SK-N-SH (cell line): Measurements from ENCODE around the gene C7orf33. TPM values are rescaled to one million over a fixed set of nuclear protein-coding genes. Genes with fewer than 3 reads are reported as not detected.

Source experiments
- CTCF ChIA-PET: fragments of 300-600, 350-600 bp; formaldehyde crosslinking; extraction: SDS; loops from one replicate; lab custom pipeline; 2021; lab: Yijun Ruan, JAX
- POLR2A ChIA-PET: fragments of 350-600 bp; sonication (Branson Sonifier 250); formaldehyde crosslinking; extraction: SDS; loops from one replicate; lab custom pipeline; 2020; ENCODE audit warnings: antibody characterized with exemption, inconsistent platforms; lab: Yijun Ruan, JAX
- DNase-seq: peaks from one replicate; pipeline ENCODE4 v3.0.0; 2012
- H2AFZ ChIP-seq: fragments of 200-600 bp; sonication (generic); 2 replicates; pipeline ENCODE4 v1.8.1; 2016; ENCODE audit warnings: antibody characterized with exemption, mild to moderate bottlenecking, low read depth
- H3F3A ChIP-seq: fragments of 200-600 bp; sonication (generic); replicated peaks from 2 replicates; pipeline ENCODE3; 2016; ENCODE audit warnings: antibody characterized with exemption, mild to moderate bottlenecking; ENCODE audit not compliant: insufficient read depth
- H3K27ac ChIP-seq, 2 experiments: fragments of 200-500 bp in 1 of 2; fragments of 200-600 bp in 1 of 2; sonication (Bioruptor generic) in 1 of 2; sonication (generic), shearing (Covaris generic) in 1 of 2; 2 replicates each; pipeline versions ENCODE4 v1.5.1 to v1.6.1; 2014 to 2016; ENCODE audit warnings: low read depth in 2 of 2, inconsistent platforms in 1 of 2, low read length in 1 of 2, mild to moderate bottlenecking in 1 of 2, mixed read lengths in 1 of 2
- H3K27me3 ChIP-seq: fragments of 200-600 bp; sonication (generic), shearing (Covaris generic); 2 replicates; pipeline ENCODE4 v1.6.1; 2016; ENCODE audit warnings: mixed run types; ENCODE audit not compliant: insufficient read depth
- H3K36me3 ChIP-seq, 2 experiments: fragments of 200-500 bp in 1 of 2; fragments of 200-600 bp in 1 of 2; sonication (Bioruptor generic) in 1 of 2; sonication (generic) in 1 of 2; replicated peaks in 1 of 2; 2 replicates each; pipeline versions ENCODE3 to v1.5.1; 2014 to 2016; ENCODE audit warnings: low read length in 1 of 2, mild to moderate bottlenecking in 1 of 2; ENCODE audit not compliant: insufficient read depth in 2 of 2, control insufficient read depth in 1 of 2
- H3K4me1 ChIP-seq, 2 experiments: fragments of 200-500 bp in 1 of 2; fragments of 200-600 bp in 1 of 2; sonication (Bioruptor generic) in 1 of 2; sonication (generic), shearing (Covaris generic) in 1 of 2; 2 replicates each; pipeline versions ENCODE4 v1.5.1 to v1.6.1; 2014 to 2016; ENCODE audit warnings: low read depth in 1 of 2, low read length in 1 of 2, mixed run types in 1 of 2; ENCODE audit not compliant: insufficient read depth in 2 of 2, control insufficient read depth in 1 of 2
- H3K4me2 ChIP-seq: fragments of 200-600 bp; sonication (generic), shearing (Covaris generic); 2 replicates; pipeline ENCODE4 v1.6.1; 2017; ENCODE audit warnings: mixed run types
- H3K4me3 ChIP-seq, 2 experiments: fragments of 200-500 bp in 1 of 2; fragments of 200-600 bp in 1 of 2; sonication (Bioruptor generic) in 1 of 2; sonication (generic), shearing (Covaris generic) in 1 of 2; 2 replicates each; pipeline versions ENCODE4 v1.5.1 to v1.8.1; 2014 to 2016; ENCODE audit warnings: low read depth in 2 of 2, inconsistent platforms in 1 of 2, low read length in 1 of 2, mild to moderate bottlenecking in 1 of 2, mixed read lengths in 1 of 2, moderate library complexity in 1 of 2
- H3K79me2 ChIP-seq: fragments of 200-600 bp; sonication (generic); 2 replicates; pipeline ENCODE4 v1.8.1; 2017; ENCODE audit warnings: mild to moderate bottlenecking; ENCODE audit not compliant: insufficient read depth
- H3K9ac ChIP-seq: fragments of 200-600 bp; sonication (generic); 2 replicates; pipeline ENCODE4 v1.6.1; 2017; ENCODE audit warnings: mixed run types
- H3K9me2 ChIP-seq: fragments of 200-600 bp; sonication (generic); 2 replicates; pipeline ENCODE4 v1.6.1; 2017; ENCODE audit warnings: mixed run types
- H3K9me3 ChIP-seq: fragments of 200-600 bp; sonication (generic); 2 replicates; pipeline ENCODE4 v1.6.1; 2017; ENCODE audit warnings: mixed run types, mild to moderate bottlenecking, moderate library complexity
- H4K20me1 ChIP-seq: fragments of 200-600 bp; sonication (generic); 2 replicates; pipeline ENCODE4 v1.6.1; 2017; ENCODE audit warnings: mild to moderate bottlenecking, mixed run types; ENCODE audit not compliant: insufficient read depth
- ELF1 ChIP-seq: IDR thresholded peaks from 2 replicates; pipeline ENCODE4 v1.4.0; 2012
- FOXJ3 ChIP-seq: sonication (generic); formaldehyde crosslinking; IDR thresholded peaks from 2 replicates; pipeline ENCODE4 v1.5.1; 2020; ENCODE audit warnings: mild to moderate bottlenecking, missing genetic modification reagents
- GABPA ChIP-seq: IDR thresholded peaks from 2 replicates; pipeline ENCODE4 v1.4.0; 2012; ENCODE audit warnings: low read depth, mild to moderate bottlenecking
- POLR2AphosphoS5 ChIP-seq: IDR thresholded peaks from 2 replicates; pipeline ENCODE4 v1.6.1; 2012; ENCODE audit warnings: low read depth, low read length
- RAD21 ChIP-seq: IDR thresholded peaks from 2 replicates; pipeline ENCODE4 v1.6.1; 2012; ENCODE audit warnings: mild to moderate bottlenecking, low read length
- RCOR1 ChIP-seq: fragments of 150-350 bp; IDR thresholded peaks from 2 replicates; pipeline ENCODE4 v1.6.1; 2017; ENCODE audit warnings: antibody characterized with exemption, low read length
- RFX5 ChIP-seq: IDR thresholded peaks from 2 replicates; pipeline ENCODE4 v1.6.1; 2012; ENCODE audit warnings: mild to moderate bottlenecking, improper control_type of control experiment, low read length
- TAF1 ChIP-seq: IDR thresholded peaks from 2 replicates; pipeline ENCODE4 v1.6.1; 2012; ENCODE audit warnings: low read depth, mild to moderate bottlenecking, low read length, moderate library complexity, borderline replicate concordance
- WGBS: methylation state at CpG from one replicate; pipeline ENCODE4 v1.1.6; 2017; ENCODE audit warnings: low lambda C conversion rate; 5-methylcytosine and 5-hydroxymethylcytosine counted together
- polyA plus RNA-seq, 3 experiments: library from polyadenylated mRNA; depleted of rRNA; stranded (reverse); fragments of >200 nt; gene quantifications; 2 replicates each; pipeline ENCODE4 v1.2.3, GENCODE V29; 2012
- TF ChIP-seq, protein P1 (sequence below): IDR thresholded peaks from 2 replicates; pipeline ENCODE4 v1.6.1; 2012; ENCODE audit warnings: mild to moderate bottlenecking, low read depth, low read length, moderate library complexity

C7orf33 gene
- polyA plus RNA-seq, 1 of the 3 experiments (the other 2 are of a cell fraction), result not detected

DNA sequence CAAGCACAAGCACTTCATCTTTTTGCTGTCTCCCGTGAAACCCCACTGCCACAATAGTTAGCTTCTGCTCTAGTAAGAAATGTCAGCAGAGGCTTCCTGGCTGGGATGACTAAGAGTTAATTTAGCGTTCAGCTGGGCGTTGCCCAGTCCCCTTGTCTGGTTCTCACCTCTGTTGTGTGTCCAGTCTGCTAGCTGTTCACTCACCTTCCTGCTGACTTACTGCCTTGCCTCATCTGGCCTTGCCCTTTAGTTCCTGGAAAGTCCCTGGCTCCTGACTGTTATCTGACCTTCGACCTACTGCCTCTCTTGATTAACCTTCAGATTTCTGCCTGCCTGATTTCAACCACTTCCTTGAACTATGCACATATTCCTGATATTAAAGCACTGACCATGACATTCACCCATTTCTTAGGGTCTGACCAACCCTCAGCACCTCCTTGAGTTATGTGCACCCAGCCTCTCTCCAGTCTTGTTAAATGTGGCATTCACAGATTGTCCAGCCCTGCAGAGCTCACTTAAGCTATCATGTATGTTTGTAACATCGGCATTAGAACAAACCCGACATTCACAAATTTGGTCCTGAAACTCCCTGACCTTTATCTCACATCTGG lies 30.3 kb downstream of the C7orf33 start:
- H3K27me3 ChIP-seq, result no peaks in the 10 kb centered on the region
- H2AFZ ChIP-seq, result no peak overlapping the region
- H3K4me1 ChIP-seq, result peaks cover 0 to 22% of the 10 kb centered on the region in 2 experiments; a peak in 2 of 4 replicates
- ChIA-PET POLR2A (no interaction called here), CTCF (interaction anchor here (1.3 to 3.8 kb wide), 4 partner anchors 11 to 336 kb away, joined by 3 to 19 read pairs (median 6); partner anchors contain the start of gene CUL1)
- TF ChIP-seq, protein P1, sequence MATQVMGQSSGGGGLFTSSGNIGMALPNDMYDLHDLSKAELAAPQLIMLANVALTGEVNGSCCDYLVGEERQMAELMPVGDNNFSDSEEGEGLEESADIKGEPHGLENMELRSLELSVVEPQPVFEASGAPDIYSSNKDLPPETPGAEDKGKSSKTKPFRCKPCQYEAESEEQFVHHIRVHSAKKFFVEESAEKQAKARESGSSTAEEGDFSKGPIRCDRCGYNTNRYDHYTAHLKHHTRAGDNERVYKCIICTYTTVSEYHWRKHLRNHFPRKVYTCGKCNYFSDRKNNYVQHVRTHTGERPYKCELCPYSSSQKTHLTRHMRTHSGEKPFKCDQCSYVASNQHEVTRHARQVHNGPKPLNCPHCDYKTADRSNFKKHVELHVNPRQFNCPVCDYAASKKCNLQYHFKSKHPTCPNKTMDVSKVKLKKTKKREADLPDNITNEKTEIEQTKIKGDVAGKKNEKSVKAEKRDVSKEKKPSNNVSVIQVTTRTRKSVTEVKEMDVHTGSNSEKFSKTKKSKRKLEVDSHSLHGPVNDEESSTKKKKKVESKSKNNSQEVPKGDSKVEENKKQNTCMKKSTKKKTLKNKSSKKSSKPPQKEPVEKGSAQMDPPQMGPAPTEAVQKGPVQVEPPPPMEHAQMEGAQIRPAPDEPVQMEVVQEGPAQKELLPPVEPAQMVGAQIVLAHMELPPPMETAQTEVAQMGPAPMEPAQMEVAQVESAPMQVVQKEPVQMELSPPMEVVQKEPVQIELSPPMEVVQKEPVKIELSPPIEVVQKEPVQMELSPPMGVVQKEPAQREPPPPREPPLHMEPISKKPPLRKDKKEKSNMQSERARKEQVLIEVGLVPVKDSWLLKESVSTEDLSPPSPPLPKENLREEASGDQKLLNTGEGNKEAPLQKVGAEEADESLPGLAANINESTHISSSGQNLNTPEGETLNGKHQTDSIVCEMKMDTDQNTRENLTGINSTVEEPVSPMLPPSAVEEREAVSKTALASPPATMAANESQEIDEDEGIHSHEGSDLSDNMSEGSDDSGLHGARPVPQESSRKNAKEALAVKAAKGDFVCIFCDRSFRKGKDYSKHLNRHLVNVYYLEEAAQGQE, result no peak
- H3K9me2 ChIP-seq, result no peaks in the 10 kb centered on the region
- no peak overlapping the region for H3K27ac ChIP-seq
- H3K4me3 ChIP-seq, result no peak overlapping the region
- no peak overlapping the region for H3K9ac ChIP-seq
- no peak for DNase-seq
- no peaks in the 10 kb centered on the region for H3F3A ChIP-seq
- H3K4me2 ChIP-seq, result no peak overlapping the region
- H4K20me1 ChIP-seq, result no peaks in the 10 kb centered on the region
- H3K9me3 ChIP-seq, result no peaks in the 10 kb centered on the region
- H3K36me3 ChIP-seq, result no peaks in the 10 kb centered on the region
- 84% methylated on average over 6 of the region's 6 CpGs for WGBS
- H3K79me2 ChIP-seq, result no peaks in the 10 kb centered on the region

DNA sequence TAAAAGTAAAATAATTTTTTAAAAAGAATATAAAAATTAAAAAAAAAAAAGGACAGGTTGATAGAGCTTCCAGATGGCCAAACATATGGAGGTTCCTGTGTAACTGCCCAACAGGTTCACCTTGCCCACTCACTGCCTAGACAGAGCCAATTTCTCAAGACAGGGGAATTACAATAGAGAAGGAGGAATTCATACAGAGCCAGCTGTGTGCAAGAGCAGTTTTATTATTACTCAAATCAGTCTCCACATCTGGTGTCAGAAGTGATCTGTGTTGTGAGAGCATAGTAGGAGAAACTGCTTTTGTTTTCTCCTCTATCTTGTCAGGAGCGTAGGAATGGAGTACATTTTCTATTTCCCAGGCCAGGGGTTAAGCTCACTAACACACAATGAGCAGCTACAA lies 31.0 kb downstream of the C7orf33 start:
- Histone ChIP-seq H3K4me3 (no peak overlapping the region), H3K36me3 (no peaks in the 10 kb centered on the region), H3K4me2 (no peak overlapping the region), H3K4me1 (peaks cover 0 to 22% of the 10 kb centered on the region in 2 experiments; a peak in 2 of 4 replicates), H3K9ac (no peak overlapping the region), H3K9me2 (no peaks in the 10 kb centered on the region), H3K9me3 (no peaks in the 10 kb centered on the region), H3F3A (no peaks in the 10 kb centered on the region), H2AFZ (no peak overlapping the region), H3K27ac (no peak overlapping the region)
- no peak for DNase-seq
- 87% methylated on average over 1 of the region's 1 CpG for WGBS
- TF ChIP-seq GABPA (no peak), POLR2AphosphoS5 (no peak), ELF1 (no peak), TAF1 (no peak), RCOR1 (no peak), RFX5 (no peak), RAD21 (no peak), FOXJ3 (no peak)
- TF ChIP-seq, all 33 proteins: peak for 0
- ChIA-PET CTCF (interaction anchor here (1.2 to 3.8 kb wide), 4 partner anchors 11 to 345 kb away, joined by 3 to 19 read pairs (median 6); no protein-coding TSS in a partner anchor), POLR2A (no interaction called here)
- H3K27me3 ChIP-seq, result no peaks in the 10 kb centered on the region
- H3K79me2 ChIP-seq, result no peaks in the 10 kb centered on the region
- H4K20me1 ChIP-seq, result no peaks in the 10 kb centered on the region
